Retinal pigment epithelial cell (primary cell): ENCODE data around the gene BLTP3A.
"Not testable (repeated sequence)": the region's sequence is repeated elsewhere in the genome, so short reads cannot be mapped to it uniquely, and the experiment has no call there.

Source experiments
- DNase-seq: peaks from one replicate; pipeline ENCODE4 v3.0.0-alpha.2; 2010; ENCODE audit warnings: low read depth
- H3K4me3 ChIP-seq: 2 replicates; pipeline ENCODE4 v1.5.1; 2011; ENCODE audit warnings: mild to moderate bottlenecking, low read length, control low read depth, moderate library complexity
- TF ChIP-seq, protein P1 (sequence below): conservative IDR thresholded peaks from 2 replicates; pipeline ENCODE4 v1.5.1; 2011; ENCODE audit warnings: low read depth, low read length, control low read depth, inconsistent platforms

Gene BLTP3A

GRCh38 chr6:34756513-34756856 lies 35.4 kb upstream of the BLTP3A start:
- TF ChIP-seq, protein P1, sequence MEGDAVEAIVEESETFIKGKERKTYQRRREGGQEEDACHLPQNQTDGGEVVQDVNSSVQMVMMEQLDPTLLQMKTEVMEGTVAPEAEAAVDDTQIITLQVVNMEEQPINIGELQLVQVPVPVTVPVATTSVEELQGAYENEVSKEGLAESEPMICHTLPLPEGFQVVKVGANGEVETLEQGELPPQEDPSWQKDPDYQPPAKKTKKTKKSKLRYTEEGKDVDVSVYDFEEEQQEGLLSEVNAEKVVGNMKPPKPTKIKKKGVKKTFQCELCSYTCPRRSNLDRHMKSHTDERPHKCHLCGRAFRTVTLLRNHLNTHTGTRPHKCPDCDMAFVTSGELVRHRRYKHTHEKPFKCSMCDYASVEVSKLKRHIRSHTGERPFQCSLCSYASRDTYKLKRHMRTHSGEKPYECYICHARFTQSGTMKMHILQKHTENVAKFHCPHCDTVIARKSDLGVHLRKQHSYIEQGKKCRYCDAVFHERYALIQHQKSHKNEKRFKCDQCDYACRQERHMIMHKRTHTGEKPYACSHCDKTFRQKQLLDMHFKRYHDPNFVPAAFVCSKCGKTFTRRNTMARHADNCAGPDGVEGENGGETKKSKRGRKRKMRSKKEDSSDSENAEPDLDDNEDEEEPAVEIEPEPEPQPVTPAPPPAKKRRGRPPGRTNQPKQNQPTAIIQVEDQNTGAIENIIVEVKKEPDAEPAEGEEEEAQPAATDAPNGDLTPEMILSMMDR: peak; percentile 43
- DNase-seq: not testable (repeated sequence)
- H3K4me3 ChIP-seq: peak overlapping the region; percentile 83

DNA sequence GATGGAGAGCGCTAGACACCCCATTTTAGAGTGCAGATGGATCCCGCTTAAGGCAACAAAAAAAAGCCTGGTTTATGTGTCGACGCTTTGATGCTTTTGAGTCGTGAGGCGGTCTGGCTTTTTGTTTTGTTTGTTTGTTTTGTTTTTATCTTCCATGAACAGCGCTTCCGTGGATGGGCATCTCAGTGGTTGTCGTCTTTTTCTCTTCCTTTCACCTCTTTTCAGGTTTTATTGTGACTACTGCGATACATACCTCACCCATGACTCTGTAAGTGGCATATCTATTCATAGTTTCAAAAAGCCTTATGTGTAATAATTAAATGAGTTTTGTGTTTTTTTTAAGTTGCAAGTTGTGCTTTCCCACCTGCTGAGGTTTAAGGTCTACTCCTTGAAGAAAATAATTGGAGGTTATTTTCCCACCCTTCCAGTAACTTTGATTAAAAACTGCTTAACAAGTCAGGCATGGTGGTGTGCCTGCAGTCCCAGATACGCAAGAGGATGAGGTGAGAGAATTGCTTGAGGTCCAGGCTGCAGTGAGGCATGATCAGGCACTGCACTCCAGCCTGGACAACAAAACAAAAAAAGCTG lies 34.1 kb upstream of the BLTP3A start:
- TF ChIP-seq, protein P1: no peak
- no peak for DNase-seq

GRCh38 chr6:34760108-34760507 lies 31.8 kb upstream of the BLTP3A start:
- DNase-seq: no peak
- TF ChIP-seq, protein P1: no peak
- no peak overlapping the region for H3K4me3 ChIP-seq

More for the DNA sequence above, 34.1 kb upstream of the BLTP3A start:
- H3K4me3 ChIP-seq: peak overlapping the region; percentile 83

GRCh38 chr6:34761681-34762080 lies 30.2 kb upstream of the BLTP3A start:
- H3K4me3 ChIP-seq, DNase-seq: not testable (repeated sequence)

GRCh38 chr6:34768148-34768547 lies 23.7 kb upstream of the BLTP3A start:
- no peak for DNase-seq
- H3K4me3 ChIP-seq: no peak overlapping the region
- TF ChIP-seq, protein P1: no peak

GRCh38 chr6:34771727-34772126 lies 20.2 kb upstream of the BLTP3A start:
- no peak overlapping the region for H3K4me3 ChIP-seq
- TF ChIP-seq, protein P1: no peak
- DNase-seq: no peak

- no peak overlapping the region for H3K4me3 ChIP-seq
- DNase-seq: no peak
- TF ChIP-seq, protein P1: no peak
Observed at GRCh38 chr6:34772940-34773339, 18.9 kb upstream of the BLTP3A start.
